Measurements from ENCODE around the gene GSS.

GSS gene

DNA sequence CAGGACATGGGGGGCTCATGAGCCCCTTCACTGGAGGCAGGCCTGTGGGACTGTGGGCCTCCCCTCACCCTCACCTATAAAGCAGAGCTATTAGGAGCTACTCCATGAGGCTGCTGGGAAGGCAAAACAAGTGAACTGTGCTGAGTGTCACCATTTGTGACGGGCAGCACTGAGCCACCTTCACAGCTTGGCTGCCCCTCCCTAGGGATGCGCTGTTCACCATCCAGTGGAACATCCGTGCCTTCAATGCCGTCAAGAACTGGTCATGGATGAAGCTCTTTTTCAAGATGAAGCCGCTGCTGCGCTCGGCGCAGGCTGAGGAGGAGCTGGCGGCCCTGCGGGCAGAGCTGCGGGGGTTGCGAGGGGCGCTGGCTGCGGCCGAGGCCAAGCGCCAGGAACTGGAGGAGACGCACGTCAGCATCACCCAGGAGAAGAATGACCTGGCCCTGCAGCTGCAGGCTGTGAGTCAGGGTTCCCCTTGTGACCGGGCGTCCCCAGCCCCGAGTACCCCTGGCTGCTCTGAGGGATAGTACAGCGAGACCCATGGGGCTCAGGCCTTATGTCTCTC, 38.4 kb upstream of the GSS start:
- DNase-seq (ENCODE audit: low read depth): no peak
- H3K4me3 ChIP-seq (ENCODE audit: low read depth, low read length): no peak overlapping the region
- TF ChIP-seq, protein P1, sequence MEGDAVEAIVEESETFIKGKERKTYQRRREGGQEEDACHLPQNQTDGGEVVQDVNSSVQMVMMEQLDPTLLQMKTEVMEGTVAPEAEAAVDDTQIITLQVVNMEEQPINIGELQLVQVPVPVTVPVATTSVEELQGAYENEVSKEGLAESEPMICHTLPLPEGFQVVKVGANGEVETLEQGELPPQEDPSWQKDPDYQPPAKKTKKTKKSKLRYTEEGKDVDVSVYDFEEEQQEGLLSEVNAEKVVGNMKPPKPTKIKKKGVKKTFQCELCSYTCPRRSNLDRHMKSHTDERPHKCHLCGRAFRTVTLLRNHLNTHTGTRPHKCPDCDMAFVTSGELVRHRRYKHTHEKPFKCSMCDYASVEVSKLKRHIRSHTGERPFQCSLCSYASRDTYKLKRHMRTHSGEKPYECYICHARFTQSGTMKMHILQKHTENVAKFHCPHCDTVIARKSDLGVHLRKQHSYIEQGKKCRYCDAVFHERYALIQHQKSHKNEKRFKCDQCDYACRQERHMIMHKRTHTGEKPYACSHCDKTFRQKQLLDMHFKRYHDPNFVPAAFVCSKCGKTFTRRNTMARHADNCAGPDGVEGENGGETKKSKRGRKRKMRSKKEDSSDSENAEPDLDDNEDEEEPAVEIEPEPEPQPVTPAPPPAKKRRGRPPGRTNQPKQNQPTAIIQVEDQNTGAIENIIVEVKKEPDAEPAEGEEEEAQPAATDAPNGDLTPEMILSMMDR (IDR thresholded peaks at IDR 0.05; ENCODE audit: control insufficient read depth, extremely low read depth, insufficient read depth): no peak

DNA sequence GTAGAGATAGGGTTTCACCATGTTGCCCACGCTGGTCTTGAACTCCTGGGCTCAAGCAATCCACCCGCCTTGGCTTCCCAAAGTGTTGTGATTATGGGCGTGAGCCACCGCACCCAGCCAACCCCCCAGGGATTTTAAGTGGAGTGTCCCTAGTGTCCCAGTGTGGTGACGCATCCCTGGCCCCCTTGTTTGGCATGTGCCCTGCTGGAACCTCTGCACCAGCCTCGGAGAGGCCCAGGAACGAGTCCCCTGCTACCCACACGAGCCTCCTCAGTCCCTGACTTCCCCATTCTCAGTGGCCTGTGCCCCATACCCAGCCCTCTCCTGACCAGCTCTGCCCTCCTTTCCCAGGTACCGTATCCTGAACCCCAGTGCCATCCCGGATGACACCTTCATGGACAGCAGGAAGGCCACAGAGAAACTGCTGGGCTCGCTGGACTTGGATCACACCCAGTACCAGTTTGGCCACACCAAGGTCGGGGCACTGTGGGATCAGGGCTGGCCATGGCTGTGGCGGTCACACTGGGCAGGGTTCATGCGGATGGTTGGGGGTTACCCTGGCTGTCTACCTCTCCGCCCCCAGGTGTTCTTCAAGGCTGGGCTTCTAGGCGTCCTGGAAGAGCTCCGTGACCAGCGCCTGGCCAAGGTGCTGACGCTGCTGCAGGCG, 37.3 kb upstream of the GSS start:
- TF ChIP-seq, protein P1 (IDR thresholded peaks at IDR 0.05; ENCODE audit: control insufficient read depth, extremely low read depth, insufficient read depth): no peak
- H3K4me3 ChIP-seq (ENCODE audit: low read depth, low read length): no peak overlapping the region

DNA sequence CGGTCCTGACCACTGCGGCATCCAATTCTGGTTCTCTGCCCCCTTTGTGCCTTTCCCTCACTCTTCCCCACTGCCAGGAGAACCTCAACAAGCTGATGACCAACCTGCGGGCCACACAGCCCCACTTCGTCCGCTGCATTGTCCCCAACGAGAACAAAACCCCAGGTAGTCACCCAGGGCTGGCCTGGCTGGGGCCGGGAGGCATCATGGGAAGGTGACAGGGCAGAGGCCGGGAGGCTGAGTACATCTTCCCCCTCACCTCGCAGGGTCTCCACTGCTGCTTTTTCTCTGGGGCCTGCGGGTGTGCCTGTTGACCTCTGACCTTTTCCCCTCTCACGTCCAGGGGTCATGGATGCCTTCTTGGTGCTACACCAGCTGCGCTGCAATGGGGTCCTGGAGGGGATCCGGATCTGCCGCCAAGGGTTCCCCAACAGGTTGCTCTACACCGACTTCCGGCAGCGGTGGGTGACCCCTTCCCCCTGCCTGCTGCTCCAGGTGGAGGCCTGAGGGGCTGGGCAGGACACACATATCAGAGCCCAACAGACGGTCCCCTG, 35.1 kb upstream of the GSS start:
- no peak for DNase-seq (ENCODE audit: low read depth)
- no peak overlapping the region for H3K4me3 ChIP-seq (ENCODE audit: low read depth, low read length)

More for the DNA sequence above, 37.3 kb upstream of the GSS start:
- DNase-seq (ENCODE audit: low read depth): no peak

DNA sequence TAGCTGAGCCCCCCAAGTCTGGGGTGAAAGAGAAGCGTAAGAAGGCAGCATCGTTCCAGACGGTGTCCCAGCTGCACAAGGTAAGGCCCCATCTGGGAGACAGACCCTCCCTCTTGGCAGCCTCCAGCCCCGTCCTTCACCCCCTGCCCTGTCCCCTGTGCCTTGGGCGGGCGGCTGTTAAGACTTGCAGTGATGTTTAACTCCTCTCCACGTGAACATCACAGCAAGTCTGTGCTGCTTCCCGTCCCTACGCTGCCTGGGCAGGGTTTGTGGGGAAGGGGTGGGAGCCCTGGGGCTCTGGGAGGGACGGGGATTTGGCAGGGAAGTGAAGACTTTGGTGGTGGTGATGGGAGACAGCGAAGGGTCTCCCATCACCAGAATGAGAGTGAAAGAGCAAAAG, 34.6 kb upstream of the GSS start:
- TF ChIP-seq, protein P1 (IDR thresholded peaks at IDR 0.05; ENCODE audit: control insufficient read depth, extremely low read depth, insufficient read depth): no peak
- DNase-seq (ENCODE audit: low read depth): no peak
- no peak overlapping the region for H3K4me3 ChIP-seq (ENCODE audit: low read depth, low read length)

More for the DNA sequence above, 35.1 kb upstream of the GSS start:
- TF ChIP-seq, protein P1 (IDR thresholded peaks at IDR 0.05; ENCODE audit: control insufficient read depth, extremely low read depth, insufficient read depth): no peak

DNA sequence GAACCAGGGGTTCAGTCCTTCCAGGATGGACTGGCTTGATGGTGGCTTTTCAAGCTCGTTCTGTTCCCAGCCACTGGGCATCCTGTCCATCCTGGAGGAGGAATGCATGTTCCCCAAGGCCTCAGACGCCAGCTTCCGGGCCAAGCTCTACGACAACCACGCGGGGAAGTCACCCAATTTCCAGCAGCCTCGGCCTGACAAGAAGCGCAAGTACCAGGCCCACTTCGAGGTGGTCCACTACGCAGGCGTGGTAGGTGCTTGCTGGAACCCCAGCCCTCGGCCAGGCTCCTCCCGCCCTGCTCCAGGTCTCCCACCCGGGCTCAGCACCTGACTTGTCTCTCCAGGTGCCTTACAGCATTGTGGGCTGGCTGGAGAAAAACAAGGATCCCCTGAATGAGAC, 34.1 kb upstream of the GSS start:
- TF ChIP-seq, protein P1 (IDR thresholded peaks at IDR 0.05; ENCODE audit: control insufficient read depth, extremely low read depth, insufficient read depth): no peak
- DNase-seq (ENCODE audit: low read depth): no peak
- no peak overlapping the region for H3K4me3 ChIP-seq (ENCODE audit: low read depth, low read length)

DNA sequence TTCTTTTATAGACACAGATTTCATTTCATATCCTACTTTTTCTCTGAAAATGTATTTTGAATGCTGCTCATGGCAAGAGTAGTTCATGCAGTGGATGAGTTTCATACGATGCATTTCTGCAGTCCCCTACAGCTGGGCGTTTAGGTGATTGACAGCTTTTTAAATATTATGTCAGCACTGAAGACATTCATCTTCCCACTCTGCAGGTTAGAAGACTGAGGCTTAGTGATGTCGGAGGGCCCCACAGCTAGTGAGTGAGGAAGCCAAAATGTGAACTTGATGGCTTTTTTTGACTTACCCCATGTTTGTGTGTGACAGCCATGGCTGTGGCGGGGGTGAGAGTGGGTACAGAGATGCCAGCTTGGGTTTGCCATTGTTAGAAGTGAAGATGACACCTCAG, 33.5 kb upstream of the GSS start:
- DNase-seq (ENCODE audit: low read depth): no peak
- TF ChIP-seq, protein P1 (IDR thresholded peaks at IDR 0.05; ENCODE audit: control insufficient read depth, extremely low read depth, insufficient read depth): no peak
- no peak overlapping the region for H3K4me3 ChIP-seq (ENCODE audit: low read depth, low read length)
